AG09319 (cell line): ENCODE data around the gene USP13.

Experiments used
- DNase-seq: peaks from one replicate; pipeline ENCODE4 v3.0.0-alpha.2; 2010; ENCODE audit warnings: low read depth; ENCODE audit errors: extremely low read depth
- CTCF ChIP-seq: IDR thresholded peaks from 2 replicates; pipeline ENCODE4 v1.5.1; 2011; ENCODE audit warnings: low read depth, mild to moderate bottlenecking, inconsistent platforms, low read length, moderate library complexity

The USP13 gene

GRCh38 chr3:179811321-179812095 lies 158.7 kb downstream of the USP13 start:
- TF ChIP-seq CTCF = peak; percentile 69
- peak; percentile 24 for DNase-seq

DNA sequence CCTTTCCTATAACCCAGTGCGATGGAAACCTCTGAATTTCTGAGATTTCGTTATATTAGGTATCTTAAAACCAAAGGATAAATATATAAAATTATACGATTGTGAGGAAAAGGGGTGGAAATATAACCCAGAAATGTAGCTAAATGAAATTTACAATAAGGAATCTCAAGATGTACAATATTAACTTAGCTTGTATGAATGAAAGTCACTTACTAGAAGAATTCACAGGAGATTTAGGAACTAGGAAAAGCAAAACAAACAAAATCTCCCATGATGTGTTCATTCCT lies 159.2 kb downstream of the USP13 start:
- DNase-seq = no peak
- no peak for TF ChIP-seq CTCF

- no peak for TF ChIP-seq CTCF
- no peak for DNase-seq
These were observed 166.5 kb downstream of the USP13 start for GRCh38 chr3:179819379-179819778.

- no peak for TF ChIP-seq CTCF
- DNase-seq = no peak
These were observed 169.5 kb downstream of the USP13 start for GRCh38 chr3:179822296-179822695.

DNA sequence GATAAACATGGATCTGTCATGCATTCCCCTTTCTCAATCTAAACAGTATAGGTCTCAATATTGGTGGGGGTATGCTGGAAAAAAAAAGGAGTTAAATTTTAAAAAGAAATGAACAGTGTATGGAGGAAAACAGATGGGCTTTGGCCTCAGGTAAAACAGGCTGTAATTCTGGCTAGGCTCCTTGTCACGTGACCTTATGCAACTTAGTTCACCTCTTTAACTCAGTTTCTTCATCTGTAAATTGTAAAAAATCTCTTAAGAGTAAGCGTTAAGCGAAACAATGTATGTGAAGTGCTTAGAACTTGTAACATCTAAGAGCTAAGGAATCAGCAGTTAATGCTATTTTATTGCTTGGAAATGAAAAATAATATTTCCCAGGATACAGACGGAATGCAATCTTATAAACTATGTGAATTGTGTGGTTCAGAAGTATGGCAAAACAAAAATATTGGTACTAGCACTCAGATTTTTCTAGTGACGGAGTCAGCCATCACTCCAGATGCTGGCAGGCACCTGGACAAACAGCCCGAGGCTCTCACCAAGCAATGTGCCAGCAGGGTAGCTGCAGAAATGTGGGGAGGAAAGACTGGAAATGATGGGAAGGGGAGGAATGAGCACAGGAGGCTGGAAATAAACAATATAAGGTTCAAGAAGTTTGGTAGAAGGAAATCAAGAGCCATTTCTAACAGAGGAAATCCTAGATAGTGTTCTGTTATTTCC lies 172.8 kb downstream of the USP13 start:
- DNase-seq = no peak
- TF ChIP-seq CTCF = no peak

GRCh38 chr3:179826247-179826637 lies 173.4 kb downstream of the USP13 start:
- no peak for DNase-seq
- no peak for TF ChIP-seq CTCF

DNA sequence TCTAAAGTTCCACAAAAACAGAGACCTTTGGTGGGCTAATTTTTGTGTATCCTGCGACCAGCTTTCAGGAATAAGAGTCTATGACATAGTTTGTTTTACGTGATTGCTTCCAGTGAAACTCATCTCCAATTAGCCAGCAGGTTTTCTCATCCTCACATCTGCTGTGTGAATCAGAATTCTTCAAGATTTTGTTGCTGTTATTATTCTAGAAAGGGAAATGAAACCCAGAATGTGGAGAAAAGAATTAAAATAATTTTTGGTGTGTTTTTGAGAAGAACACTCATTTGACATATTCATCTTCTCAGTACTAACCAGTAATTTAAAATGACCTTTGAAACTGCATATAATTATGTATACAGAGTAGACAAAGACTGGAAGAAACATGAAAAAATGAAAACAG lies 175.9 kb downstream of the USP13 start:
- TF ChIP-seq CTCF = no peak
- DNase-seq = no peak
